Body of pancreas (tissue), 4 donors: ENCODE measurements around the gene GNAZ. TPM values are rescaled to one million over a fixed set of nuclear protein-coding genes. Genes with fewer than 3 reads are reported as not detected.

Source experiments
- ATAC-seq: fragments of 150-250 bp; one replicate; pipeline ENCODE4 v1.9.1; 2016
- DNase-seq, 4 donors: peaks; one replicate each; pipeline ENCODE4 v3.0.0-alpha.2; 2019
- H3K27ac ChIP-seq, 4 donors: fragments of 200-600 bp; sonication (generic); 1 replicate in 3 of 4; 2 replicates in 1 of 4; pipeline versions ENCODE4 v1.5.1 to v1.6.1; 2016 to 2019; ENCODE audit warnings: mild to moderate bottlenecking in 1 of 4, mixed read lengths in 1 of 4, moderate library complexity in 1 of 4
- H3K27me3 ChIP-seq, 2 donors: fragments of 200-600 bp; sonication (generic); one replicate each; pipeline ENCODE4 v1.6.0; 2016; ENCODE audit warnings: mild to moderate bottlenecking in 1 of 2
- H3K36me3 ChIP-seq, 2 donors: fragments of 200-600 bp; sonication (generic); replicated peaks in 1 of 2; 2 replicates each; pipeline ENCODE4 v1.5.1; 2016; ENCODE audit warnings: low read depth in 2 of 2; ENCODE audit not compliant: insufficient read depth in 1 of 2
- H3K4me1 ChIP-seq: fragments of 200-600 bp; sonication (generic); one replicate; pipeline ENCODE4 v1.6.0; 2016
- H3K4me3 ChIP-seq, 2 donors: fragments of 200-600 bp; sonication (generic); 1 replicate in 1 of 2; 2 replicates in 1 of 2; pipeline ENCODE4 v1.5.1; 2016 to 2019
- H3K9me3 ChIP-seq, 3 donors: fragments of 200-600 bp; sonication (generic); 1 replicate in 2 of 3; 2 replicates in 1 of 3; pipeline ENCODE4 v1.5.1; 2016
- POLR2A ChIP-seq, 3 donors: fragments of 450-650 bp; IDR thresholded peaks; one replicate each; pipeline ENCODE4 v1.6.1; 2016; ENCODE audit warnings: antibody characterized with exemption in 3 of 3, mild to moderate bottlenecking in 2 of 3
- WGBS, 2 donors: methylation state at CpG; one replicate each; pipeline ENCODE4 v1.1.5; 2017; 5-methylcytosine and 5-hydroxymethylcytosine counted together
- intact Hi-C: fragments of 100-400 bp; cut with DNase I; formaldehyde crosslinking; loops from one replicate; pipeline ENCODE4 v1.15.1; 2023
- total RNA-seq, 2 donors: library from RNA; depleted of rRNA; stranded (reverse); fragments of >200 nt; gene quantifications; one replicate each; pipeline ENCODE4 v1.1.0, GENCODE V29; 2016
- TF ChIP-seq, protein P1 (sequence below), 7 experiments: fragments of 450-650 bp in 4 of 7; fragments of 200-600 bp in 3 of 7; sonication (generic) in 3 of 7; IDR thresholded peaks; one replicate each; pipeline ENCODE4 v1.5.1; 2016 to 2019; ENCODE audit warnings: antibody characterized with exemption in 7 of 7

Gene GNAZ
- total RNA-seq, 2 donors from 2014 or later = 0.33 to 2.3 TPM

GRCh38 chr22:23086263-23086662, 15.9 kb downstream of the GNAZ start:
- Histone ChIP-seq H3K4me3 (no peak overlapping the region), H3K4me1 (no peaks in the 10 kb centered on the region), H3K9me3 (no peaks in the 10 kb centered on the region), H3K27me3 (no peaks in the 10 kb centered on the region), H3K36me3 (no peaks in the 10 kb centered on the region), H3K27ac (no peak overlapping the region)
- TF ChIP-seq, protein P1, sequence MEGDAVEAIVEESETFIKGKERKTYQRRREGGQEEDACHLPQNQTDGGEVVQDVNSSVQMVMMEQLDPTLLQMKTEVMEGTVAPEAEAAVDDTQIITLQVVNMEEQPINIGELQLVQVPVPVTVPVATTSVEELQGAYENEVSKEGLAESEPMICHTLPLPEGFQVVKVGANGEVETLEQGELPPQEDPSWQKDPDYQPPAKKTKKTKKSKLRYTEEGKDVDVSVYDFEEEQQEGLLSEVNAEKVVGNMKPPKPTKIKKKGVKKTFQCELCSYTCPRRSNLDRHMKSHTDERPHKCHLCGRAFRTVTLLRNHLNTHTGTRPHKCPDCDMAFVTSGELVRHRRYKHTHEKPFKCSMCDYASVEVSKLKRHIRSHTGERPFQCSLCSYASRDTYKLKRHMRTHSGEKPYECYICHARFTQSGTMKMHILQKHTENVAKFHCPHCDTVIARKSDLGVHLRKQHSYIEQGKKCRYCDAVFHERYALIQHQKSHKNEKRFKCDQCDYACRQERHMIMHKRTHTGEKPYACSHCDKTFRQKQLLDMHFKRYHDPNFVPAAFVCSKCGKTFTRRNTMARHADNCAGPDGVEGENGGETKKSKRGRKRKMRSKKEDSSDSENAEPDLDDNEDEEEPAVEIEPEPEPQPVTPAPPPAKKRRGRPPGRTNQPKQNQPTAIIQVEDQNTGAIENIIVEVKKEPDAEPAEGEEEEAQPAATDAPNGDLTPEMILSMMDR (IDR thresholded peaks at IDR 0.05) = no peak
- no peak for TF ChIP-seq POLR2A (IDR thresholded peaks at IDR 0.05)
- intact Hi-C loops = no loop called here
- DNase-seq = no peak
- 73 to 89% methylated on average over 9 to 11 of the region's 12 CpGs for WGBS, 2 donors
- no peak for ATAC-seq

DNA sequence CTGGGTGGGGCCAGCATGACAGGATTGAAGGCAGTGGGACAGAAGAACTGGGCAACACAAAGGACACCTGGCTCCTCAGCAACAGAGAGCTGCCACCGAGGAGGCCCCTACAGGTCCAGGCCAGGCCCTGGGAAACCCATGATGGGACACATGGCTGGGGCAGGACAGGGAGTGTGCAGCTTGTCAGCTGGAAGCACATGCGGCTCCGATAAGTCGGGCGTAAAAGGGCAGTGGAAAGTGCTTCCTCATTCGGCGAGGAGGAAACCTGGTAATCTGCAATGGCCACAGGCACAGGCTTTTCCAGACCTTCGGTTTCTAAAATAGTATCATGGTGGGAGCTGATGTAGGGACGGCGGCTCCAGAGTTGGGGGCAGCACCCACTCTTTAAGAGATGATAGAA, 16.5 kb downstream of the GNAZ start:
- ATAC-seq (no peak), DNase-seq (no peak)
- 71 to 72% methylated on average over 10 of the region's 10 CpGs for WGBS, 2 donors
- no peaks in the 10 kb centered on the region for H3K27me3 ChIP-seq
- H3K4me3 ChIP-seq = no peak overlapping the region
- no peaks in the 10 kb centered on the region for H3K4me1 ChIP-seq
- H3K36me3 ChIP-seq = no peaks in the 10 kb centered on the region
- intact Hi-C loops = no loop called here
- no peak overlapping the region for H3K27ac ChIP-seq
- no peak for TF ChIP-seq POLR2A (IDR thresholded peaks at IDR 0.05)
- TF ChIP-seq, protein P1 (IDR thresholded peaks at IDR 0.05) = no peak
- H3K9me3 ChIP-seq = no peaks in the 10 kb centered on the region

DNA sequence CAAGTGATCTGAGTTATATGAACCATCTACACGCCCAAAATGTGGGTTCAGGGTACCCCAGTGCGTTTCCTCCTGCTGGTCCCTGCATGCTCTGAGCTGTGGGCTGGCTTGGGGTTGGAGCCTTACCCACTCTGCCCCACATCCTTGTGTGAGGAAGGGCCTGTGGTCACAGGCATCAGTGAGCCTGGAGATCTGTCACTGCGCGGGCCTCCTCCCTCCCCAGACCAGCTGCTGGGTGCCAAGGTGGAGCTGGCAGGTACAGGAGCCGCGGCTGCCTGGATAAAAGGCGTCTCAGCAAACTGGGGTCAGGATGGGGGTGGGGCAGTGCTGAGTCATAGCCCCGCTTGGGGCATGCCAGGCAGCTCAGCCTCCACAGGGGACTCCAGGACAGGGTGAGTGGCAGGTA, 17.9 kb downstream of the GNAZ start:
- 75 to 77% methylated on average over 5 to 7 of the region's 8 CpGs for WGBS, 2 donors
- no peak overlapping the region for H3K4me3 ChIP-seq
- DNase-seq = no peak

GRCh38 chr22:23089010-23089409, 18.7 kb downstream of the GNAZ start:
- WGBS, 2 donors = 89 to 91% methylated on average over 5 to 10 of the region's 10 CpGs
- intact Hi-C loops = no loop called here
- Histone ChIP-seq H3K4me1 (no peaks in the 10 kb centered on the region), H3K27me3 (no peaks in the 10 kb centered on the region), H3K36me3 (no peaks in the 10 kb centered on the region), H3K9me3 (no peaks in the 10 kb centered on the region), H3K27ac (no peak overlapping the region), H3K4me3 (no peak overlapping the region)
- ATAC-seq = no peak
- DNase-seq = no peak
- TF ChIP-seq POLR2A (IDR thresholded peaks at IDR 0.05) = no peak
- TF ChIP-seq, protein P1 (IDR thresholded peaks at IDR 0.05) = no peak

More for the DNA sequence above, 17.9 kb downstream of the GNAZ start:
- H3K4me1 ChIP-seq = no peaks in the 10 kb centered on the region
- ATAC-seq = no peak
- H3K9me3 ChIP-seq = no peaks in the 10 kb centered on the region
- no peak for TF ChIP-seq POLR2A (IDR thresholded peaks at IDR 0.05)
- TF ChIP-seq, protein P1 (IDR thresholded peaks at IDR 0.05) = no peak
- no peaks in the 10 kb centered on the region for H3K36me3 ChIP-seq
- intact Hi-C loops = no loop called here
- H3K27me3 ChIP-seq = no peaks in the 10 kb centered on the region
- H3K27ac ChIP-seq = no peak overlapping the region

DNA sequence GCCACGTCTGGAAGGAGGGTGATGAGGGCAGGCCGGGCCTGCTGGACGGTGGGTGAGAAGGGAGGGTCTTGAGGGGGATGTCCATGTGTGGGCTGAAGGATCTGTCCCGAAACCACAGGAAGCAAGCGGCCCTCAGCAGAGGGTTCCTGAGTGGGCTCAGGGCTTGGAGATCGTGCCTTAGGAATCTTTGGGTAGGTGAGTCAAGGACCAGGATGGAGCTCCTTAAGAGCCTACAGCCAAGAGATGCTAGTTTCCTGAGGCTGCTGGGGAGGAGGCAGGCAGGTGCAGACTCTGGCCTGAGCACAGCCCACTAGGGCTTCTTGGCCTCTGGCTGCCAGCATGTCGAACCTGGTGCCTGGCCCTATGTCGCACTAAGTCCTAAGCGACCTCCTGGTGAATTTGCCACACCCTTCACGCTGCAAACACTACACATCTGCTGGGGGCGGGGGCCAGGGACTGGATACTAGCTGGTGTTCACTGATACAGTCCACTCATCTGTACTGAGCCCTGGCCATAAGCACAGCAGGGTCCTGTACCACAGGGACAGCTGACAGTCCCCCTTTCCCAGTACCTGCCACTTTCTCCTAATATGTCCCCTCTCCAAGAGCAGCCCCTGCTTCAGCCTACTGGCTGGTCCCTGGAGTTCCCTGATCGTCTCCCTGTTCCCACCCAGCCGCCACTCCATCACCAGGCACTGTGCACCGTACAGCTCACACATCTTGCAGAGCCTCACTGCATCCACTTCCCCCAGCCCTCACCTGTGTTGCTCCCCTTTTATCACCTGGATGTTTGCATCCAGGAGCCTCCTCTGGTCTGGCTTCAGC, 19.5 kb downstream of the GNAZ start:
- DNase-seq (no peak), ATAC-seq (no peak)
- 79 to 80% methylated on average over 9 to 14 of the region's 14 CpGs for WGBS, 2 donors
- intact Hi-C loops = no loop called here
- no peak overlapping the region for H3K4me3 ChIP-seq
- H3K36me3 ChIP-seq = no peaks in the 10 kb centered on the region
- H3K27ac ChIP-seq = no peak overlapping the region
- TF ChIP-seq POLR2A (IDR thresholded peaks at IDR 0.05) = no peak
- TF ChIP-seq, protein P1 (IDR thresholded peaks at IDR 0.05) = no peak
- H3K9me3 ChIP-seq = no peaks in the 10 kb centered on the region
- H3K4me1 ChIP-seq = no peaks in the 10 kb centered on the region
- no peaks in the 10 kb centered on the region for H3K27me3 ChIP-seq
